CD4-positive, alpha-beta T cell (primary cell): ENCODE data around the gene NPPA. TPM values are rescaled to one million over a fixed set of nuclear protein-coding genes. Genes with fewer than 3 reads are reported as not detected.

Experiments
- ATAC-seq: fragments of 200-7000 bp; cut with Tn5 transposase; one replicate; pipeline ENCODE4 v1.10.0; 2022; ENCODE audit warnings: mild to moderate bottlenecking; ENCODE audit not compliant: poor library complexity
- CTCF ChIA-PET: fragments of 350-600 bp; sonication (Branson Sonifier 250); formaldehyde crosslinking; loops from one replicate; lab custom pipeline; 2021; ENCODE audit warnings: antibody characterized with exemption, inconsistent platforms; lab: Charles Lee
- POLR2A ChIA-PET: fragments of 350-600 bp; sonication (Branson Sonifier 250); formaldehyde crosslinking; loops from one replicate; lab custom pipeline; 2021; ENCODE audit warnings: antibody characterized with exemption, inconsistent platforms; lab: Charles Lee
- DNase-seq, 14 experiments: peaks; one replicate each; pipeline ENCODE4 v3.0.0-alpha.2; 2013 to 2020; ENCODE audit warnings: mixed read lengths in 2 of 14
- H3K27ac ChIP-seq, 2 donors: one replicate each; pipeline versions ENCODE4 v1.5.1 to v1.7.0; 2013; ENCODE audit warnings: low read length in 2 of 2, low read depth in 1 of 2, mild to moderate bottlenecking in 1 of 2
- H3K27me3 ChIP-seq, 2 experiments: 1 replicate in 1 of 2; 2 replicates in 1 of 2; pipeline versions ENCODE4 v1.6.1 to v1.7.0; 2013; ENCODE audit warnings: low read length in 2 of 2, control low read depth in 1 of 2, mild to moderate bottlenecking in 1 of 2, moderate library complexity in 1 of 2; ENCODE audit not compliant: insufficient read depth in 2 of 2, control insufficient read depth in 1 of 2
- H3K36me3 ChIP-seq: one replicate; pipeline ENCODE4 v1.6.1; 2013; ENCODE audit warnings: low read length, control low read depth; ENCODE audit not compliant: insufficient read depth
- H3K4me1 ChIP-seq: one replicate; pipeline ENCODE4 v1.6.1; 2013; ENCODE audit warnings: low read length, control low read depth; ENCODE audit not compliant: insufficient read depth
- H3K4me3 ChIP-seq: one replicate; pipeline ENCODE4 v1.5.1; 2013; ENCODE audit warnings: mild to moderate bottlenecking, low read length, moderate library complexity
- H3K9me3 ChIP-seq, 2 experiments: 1 replicate in 1 of 2; 2 replicates in 1 of 2; pipeline versions ENCODE4 v1.6.1 to v1.7.0; 2013; ENCODE audit warnings: low read length in 2 of 2, mild to moderate bottlenecking in 2 of 2, control low read depth in 1 of 2, moderate library complexity in 1 of 2; ENCODE audit not compliant: control insufficient read depth in 1 of 2, insufficient read depth in 1 of 2
- H3K27ac Mint-ChIP-seq: one replicate; pipeline ENCODE4 v1.8.0; 2020; ENCODE audit warnings: mixed read lengths
- H3K27me3 Mint-ChIP-seq: one replicate; pipeline ENCODE4 v1.8.0; 2021; ENCODE audit warnings: mixed read lengths
- H3K36me3 Mint-ChIP-seq: one replicate; pipeline ENCODE4 v1.8.0; 2021; ENCODE audit warnings: low read depth, mixed read lengths
- H3K4me1 Mint-ChIP-seq: one replicate; pipeline ENCODE4 v1.8.0; 2021; ENCODE audit warnings: low read depth, mixed read lengths
- H3K4me3 Mint-ChIP-seq: one replicate; pipeline ENCODE4 v1.8.0; 2020; ENCODE audit warnings: mild to moderate bottlenecking, mixed read lengths
- H3K9me3 Mint-ChIP-seq: one replicate; pipeline ENCODE4 v1.8.0; 2020; ENCODE audit warnings: mixed read lengths
- CTCF ChIP-seq: fragments of 200-600 bp; IDR thresholded peaks from one replicate; pipeline ENCODE4 v1.8.0; 2022; ENCODE audit warnings: antibody characterized with exemption, mild to moderate bottlenecking
- intact Hi-C, 2 experiments: fragments of 100-400 bp; cut with DNase I in 1 of 2; cut with micrococcal nuclease in 1 of 2; formaldehyde crosslinking; loops; one replicate each; pipeline versions ENCODE4 v1.15.1 to v1.9.0; 2023 to 2025; cut with DNase I, micrococcal nuclease
- total RNA-seq, 174 experiments: library from RNA in 2 of 174; stranded (reverse) in 2 of 174; gene quantifications; one replicate each; pipeline ENCODE4 v1.2.3 and lab custom pipeline; 2021 to 2026

The NPPA gene
- total RNA-seq, 2 experiments from 2014 or later, result not detected

GRCh38 chr1:11860083-11860482 is 12.5 kb upstream of the NPPA start:
- H3K27ac Mint-ChIP-seq, result no peak overlapping the region
- no peak for ATAC-seq
- CTCF ChIA-PET, result interaction anchor here (1.4 kb wide), 1 partner anchor 11 kb away, joined by 3 read pairs; no protein-coding TSS in a partner anchor
- intact Hi-C loops, result no loop called here
- peaks cover 74% of the 10 kb centered on the region for H3K27me3 Mint-ChIP-seq
- peaks cover 4% of the 10 kb centered on the region for H3K4me1 ChIP-seq
- peaks cover 50 to 66% of the 10 kb centered on the region in 2 experiments for H3K27me3 ChIP-seq
- no peaks in the 10 kb centered on the region for H3K4me1 Mint-ChIP-seq
- peaks cover 0 to 15% of the 10 kb centered on the region in 2 experiments for H3K9me3 ChIP-seq
- no peak for TF ChIP-seq CTCF
- no peak overlapping the region for H3K27ac ChIP-seq
- no peak overlapping the region for H3K4me3 ChIP-seq
- H3K9me3 Mint-ChIP-seq, result no peaks in the 10 kb centered on the region
- POLR2A ChIA-PET, result no interaction called here
- no peak for DNase-seq
- H3K4me3 Mint-ChIP-seq, result no peak overlapping the region
- no peaks in the 10 kb centered on the region for H3K36me3 Mint-ChIP-seq
- no peaks in the 10 kb centered on the region for H3K36me3 ChIP-seq

GRCh38 chr1:11858968-11859871 is 11.6 kb upstream of the NPPA start:
- Histone ChIP-seq H3K9me3 (peaks cover 0 to 15% of the 10 kb centered on the region in 2 experiments), H3K27me3 (peaks cover 56 to 75% of the 10 kb centered on the region in 2 experiments), H3K27ac (no peak overlapping the region), H3K4me3 (no peak overlapping the region), H3K36me3 (no peaks in the 10 kb centered on the region), H3K4me1 (peaks cover 4% of the 10 kb centered on the region)
- Mint-ChIP-seq H3K27ac (no peak overlapping the region), H3K4me3 (no peak overlapping the region), H3K4me1 (no peaks in the 10 kb centered on the region), H3K36me3 (no peaks in the 10 kb centered on the region), H3K9me3 (no peaks in the 10 kb centered on the region), H3K27me3 (peaks cover 75% of the 10 kb centered on the region)
- ATAC-seq, result peak; percentile 94
- CTCF ChIA-PET, result interaction anchor here (1.4 kb wide), 1 partner anchor 10 kb away, joined by 3 read pairs; no protein-coding TSS in a partner anchor
- no peak for TF ChIP-seq CTCF
- POLR2A ChIA-PET, result no interaction called here
- DNase-seq, result peak; percentile 41 to 80 (median 62)
- intact Hi-C loops, result loop anchor here in 1 of 2 experiments (5.0 kb wide), 1 partner anchor 48 kb away; no protein-coding TSS in a partner anchor

- Mint-ChIP-seq H3K9me3 (no peaks in the 10 kb centered on the region), H3K4me3 (no peak within 1 kb of the TSS), H3K27me3 (peaks cover 74% of the 10 kb centered on the region), H3K36me3 (no peaks in the 10 kb centered on the region), H3K27ac (no peak within 1 kb of the TSS), H3K4me1 (no peaks in the 10 kb centered on the region)
- Histone ChIP-seq H3K27ac (no peak within 1 kb of the TSS), H3K4me1 (peaks cover 4% of the 10 kb centered on the region), H3K36me3 (no peaks in the 10 kb centered on the region), H3K9me3 (peaks cover 0 to 15% of the 10 kb centered on the region in 2 experiments), H3K4me3 (no peak within 1 kb of the TSS), H3K27me3 (peaks cover 56 to 75% of the 10 kb centered on the region in 2 experiments)
- DNase-seq (no peak), ATAC-seq (no peak)
- TF ChIP-seq CTCF, result no peak
- CTCF ChIA-PET, result no interaction called here
- intact Hi-C loops, result loop anchor here in 1 of 2 experiments (5.0 kb wide), 1 partner anchor 49 kb away; no protein-coding TSS in a partner anchor
- POLR2A ChIA-PET, result no interaction called here
Observed at GRCh38 chr1:11858613-11858967, 11.0 kb upstream of the NPPA start, which contains the start of gene NPPB. TSS of gene NPPB (minus strand) at chr1:11858945. CDS start at chr1:11858833, 112 bp downstream.
